ENCODE results near the gene FBXO36. TPM values are rescaled to one million over a fixed set of nuclear protein-coding genes. Genes with fewer than 3 reads are reported as not detected.

The FBXO36 gene
- total and polyA plus RNA-seq, 2 donors (not counting 1 experiment from before 2014, with no cell fraction given) = 3.5 to 5.0 TPM

DNA sequence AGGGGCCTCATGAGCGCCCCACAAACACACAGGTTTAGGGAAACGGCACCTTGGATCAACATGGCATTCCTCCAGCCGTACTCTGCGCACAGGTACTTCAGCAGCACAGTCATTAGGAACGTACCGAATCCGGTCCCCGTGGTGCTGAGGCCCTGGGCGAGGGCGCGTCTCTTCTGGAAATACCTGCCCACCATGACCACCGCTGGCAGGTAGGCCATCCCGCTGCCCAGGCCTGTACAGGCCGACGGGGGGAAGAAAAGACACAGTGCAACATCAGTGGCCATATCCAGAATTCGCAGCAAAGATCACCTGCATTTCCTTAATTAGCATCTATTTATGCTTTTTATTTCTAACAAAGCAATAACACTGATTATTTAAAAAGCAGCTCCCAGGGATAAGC is 124.2 kb downstream of the FBXO36 start:
- Histone ChIP-seq H3K9me3 (ENCODE audit: control insufficient read depth, insufficient read depth, low read depth, low read length) (no peaks in the 10 kb centered on the region), H3K4me2 (ENCODE audit: extremely low read depth, insufficient read depth, low read length) (no peak overlapping the region), H3K27me3 (ENCODE audit: control insufficient read depth, insufficient read depth, low read length) (no peaks in the 10 kb centered on the region), H3K4me1 (ENCODE audit: control insufficient read depth, extremely low read depth, insufficient read depth, low read length) (no peaks in the 10 kb centered on the region), H3K36me3 (ENCODE audit: control insufficient read depth, insufficient read depth, low read length) (no peaks in the 10 kb centered on the region), H3K79me2 (ENCODE audit: control insufficient read depth, insufficient read depth, low read length) (no peaks in the 10 kb centered on the region), H3K9ac (ENCODE audit: insufficient read depth, low read length) (no peak overlapping the region), H3K27ac (ENCODE audit: insufficient read depth, low read length) (no peak overlapping the region), H4K20me1 (ENCODE audit: control insufficient read depth, extremely low read depth, insufficient read depth, low read length) (no peaks in the 10 kb centered on the region), H3K4me3 (replicated peaks in 1 of 4; ENCODE audit: control extremely low read depth in 1 of 4, insufficient read depth in 1 of 4, low read depth in 3 of 4, low read length in 4 of 4) (no peak overlapping the region), H2AFZ (ENCODE audit: low read length) (no peak overlapping the region)
- no peak for DNase-seq (ENCODE audit: low read depth in 2 of 2)
- no peak for TF ChIP-seq EZH2 (IDR thresholded peaks at IDR 0.05; ENCODE audit: low read length, missing control alignments)
- TF ChIP-seq, protein P1, sequence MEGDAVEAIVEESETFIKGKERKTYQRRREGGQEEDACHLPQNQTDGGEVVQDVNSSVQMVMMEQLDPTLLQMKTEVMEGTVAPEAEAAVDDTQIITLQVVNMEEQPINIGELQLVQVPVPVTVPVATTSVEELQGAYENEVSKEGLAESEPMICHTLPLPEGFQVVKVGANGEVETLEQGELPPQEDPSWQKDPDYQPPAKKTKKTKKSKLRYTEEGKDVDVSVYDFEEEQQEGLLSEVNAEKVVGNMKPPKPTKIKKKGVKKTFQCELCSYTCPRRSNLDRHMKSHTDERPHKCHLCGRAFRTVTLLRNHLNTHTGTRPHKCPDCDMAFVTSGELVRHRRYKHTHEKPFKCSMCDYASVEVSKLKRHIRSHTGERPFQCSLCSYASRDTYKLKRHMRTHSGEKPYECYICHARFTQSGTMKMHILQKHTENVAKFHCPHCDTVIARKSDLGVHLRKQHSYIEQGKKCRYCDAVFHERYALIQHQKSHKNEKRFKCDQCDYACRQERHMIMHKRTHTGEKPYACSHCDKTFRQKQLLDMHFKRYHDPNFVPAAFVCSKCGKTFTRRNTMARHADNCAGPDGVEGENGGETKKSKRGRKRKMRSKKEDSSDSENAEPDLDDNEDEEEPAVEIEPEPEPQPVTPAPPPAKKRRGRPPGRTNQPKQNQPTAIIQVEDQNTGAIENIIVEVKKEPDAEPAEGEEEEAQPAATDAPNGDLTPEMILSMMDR (conservative IDR thresholded peaks at IDR 0.05 in 1 of 2, IDR thresholded peaks at IDR 0.05 in 1 of 2; ENCODE audit: low read depth in 1 of 2, low read length in 2 of 2) = no peak

DNA sequence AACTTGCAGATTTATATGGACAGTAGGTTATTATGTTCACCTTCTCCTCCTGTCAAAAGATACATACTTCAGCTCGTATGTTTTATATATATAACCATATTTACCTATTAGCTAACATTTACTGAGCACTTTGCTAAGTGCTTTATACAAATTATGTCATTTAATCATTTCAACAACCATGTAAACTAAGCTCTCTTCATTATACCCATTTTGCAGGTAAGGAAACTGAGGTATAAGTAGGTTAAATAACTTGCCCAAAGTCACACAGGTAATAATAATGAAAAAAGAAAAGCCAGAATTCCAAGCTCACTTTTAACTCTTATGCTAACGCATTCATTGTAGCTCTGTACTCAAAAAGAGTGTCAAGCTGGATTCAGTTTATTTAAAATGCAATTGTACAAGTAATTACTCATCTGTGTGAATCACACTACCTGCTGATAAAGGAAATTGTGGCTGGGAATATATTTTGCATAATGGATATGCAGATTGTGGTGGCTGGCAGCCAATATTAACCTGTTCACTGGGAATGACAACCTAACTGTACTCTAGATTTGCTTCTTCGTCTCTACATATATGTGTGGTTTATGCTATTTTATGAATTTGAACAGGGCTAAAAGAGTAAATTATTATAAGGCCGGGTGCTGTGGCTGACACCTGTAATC is 125.8 kb downstream of the FBXO36 start:
- H3K9me3 ChIP-seq (ENCODE audit: control insufficient read depth, insufficient read depth, low read depth, low read length) = no peaks in the 10 kb centered on the region
- H4K20me1 ChIP-seq (ENCODE audit: control insufficient read depth, extremely low read depth, insufficient read depth, low read length) = no peaks in the 10 kb centered on the region
- no peaks in the 10 kb centered on the region for H3K36me3 ChIP-seq (ENCODE audit: control insufficient read depth, insufficient read depth, low read length)
- TF ChIP-seq, protein P1 (conservative IDR thresholded peaks at IDR 0.05 in 1 of 2, IDR thresholded peaks at IDR 0.05 in 1 of 2; ENCODE audit: low read depth in 1 of 2, low read length in 2 of 2) = no peak
- no peak for TF ChIP-seq EZH2 (IDR thresholded peaks at IDR 0.05; ENCODE audit: low read length, missing control alignments)
- no peak overlapping the region for H3K4me3 ChIP-seq (replicated peaks in 1 of 4; ENCODE audit: control extremely low read depth in 1 of 4, insufficient read depth in 1 of 4, low read depth in 3 of 4, low read length in 4 of 4)
- no peaks in the 10 kb centered on the region for H3K79me2 ChIP-seq (ENCODE audit: control insufficient read depth, insufficient read depth, low read length)
- no peak overlapping the region for H3K27ac ChIP-seq (ENCODE audit: insufficient read depth, low read length)
- no peaks in the 10 kb centered on the region for H3K4me1 ChIP-seq (ENCODE audit: control insufficient read depth, extremely low read depth, insufficient read depth, low read length)
- no peaks in the 10 kb centered on the region for H3K27me3 ChIP-seq (ENCODE audit: control insufficient read depth, insufficient read depth, low read length)
- H3K4me2 ChIP-seq (ENCODE audit: extremely low read depth, insufficient read depth, low read length) = no peak overlapping the region
- DNase-seq (ENCODE audit: low read depth in 2 of 2) = peak in 1 of 2 donors; percentile 23
- no peak overlapping the region for H2AFZ ChIP-seq (ENCODE audit: low read length)
- H3K9ac ChIP-seq (ENCODE audit: insufficient read depth, low read length) = no peak overlapping the region

DNA sequence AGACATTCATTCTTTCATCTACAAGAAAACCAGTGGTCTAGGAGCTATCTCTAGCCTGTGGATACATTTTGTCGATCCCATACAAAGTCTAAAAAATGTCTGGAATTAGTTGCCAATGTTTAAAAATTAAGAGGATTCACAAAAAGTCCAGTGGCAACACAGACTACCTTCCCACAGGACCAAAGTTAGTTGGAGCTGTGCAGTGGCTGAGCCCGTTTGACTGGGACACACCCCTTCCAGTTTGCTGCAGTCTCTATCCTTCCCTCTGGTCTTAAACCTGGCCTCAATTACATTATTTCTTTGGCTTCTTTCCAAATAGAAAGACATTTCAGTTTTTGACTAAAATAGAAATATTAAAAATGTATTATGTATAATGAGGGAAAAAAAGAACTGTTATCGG is 127.8 kb downstream of the FBXO36 start:
- Histone ChIP-seq H3K9ac (ENCODE audit: insufficient read depth, low read length) (no peak overlapping the region), H3K27me3 (ENCODE audit: control insufficient read depth, insufficient read depth, low read length) (no peaks in the 10 kb centered on the region), H3K79me2 (ENCODE audit: control insufficient read depth, insufficient read depth, low read length) (no peaks in the 10 kb centered on the region), H3K4me3 (replicated peaks in 1 of 4; ENCODE audit: control extremely low read depth in 1 of 4, insufficient read depth in 1 of 4, low read depth in 3 of 4, low read length in 4 of 4) (no peak overlapping the region), H2AFZ (ENCODE audit: low read length) (no peak overlapping the region), H3K36me3 (ENCODE audit: control insufficient read depth, insufficient read depth, low read length) (no peaks in the 10 kb centered on the region), H3K27ac (ENCODE audit: insufficient read depth, low read length) (no peak overlapping the region), H3K4me1 (ENCODE audit: control insufficient read depth, extremely low read depth, insufficient read depth, low read length) (no peaks in the 10 kb centered on the region), H4K20me1 (ENCODE audit: control insufficient read depth, extremely low read depth, insufficient read depth, low read length) (no peaks in the 10 kb centered on the region), H3K9me3 (ENCODE audit: control insufficient read depth, insufficient read depth, low read depth, low read length) (no peaks in the 10 kb centered on the region), H3K4me2 (ENCODE audit: extremely low read depth, insufficient read depth, low read length) (no peak overlapping the region)
- TF ChIP-seq, protein P1 (conservative IDR thresholded peaks at IDR 0.05 in 1 of 2, IDR thresholded peaks at IDR 0.05 in 1 of 2; ENCODE audit: low read depth in 1 of 2, low read length in 2 of 2) = no peak
- TF ChIP-seq EZH2 (IDR thresholded peaks at IDR 0.05; ENCODE audit: low read length, missing control alignments) = no peak
- DNase-seq (ENCODE audit: low read depth in 2 of 2) = no peak

Measured in fibroblast of lung (primary cell).